ENCODE data around the gene PRRC2A. TPM values are rescaled to one million over a fixed set of nuclear protein-coding genes. Genes with fewer than 3 reads are reported as not detected.

Gene PRRC2A
- polyA plus RNA-seq, 1 donor (not counting 4 experiments of a cell fraction or from before 2014, with no cell fraction given): 20.5 TPM

GRCh38 chr6:31687321-31687720 is 66.8 kb downstream of the PRRC2A start:
- Histone ChIP-seq H2AFZ (ENCODE audit: control insufficient read depth, low read length) (no peak overlapping the region), H3K36me3 (ENCODE audit: control insufficient read depth in 2 of 2, extremely low read depth in 1 of 2, insufficient read depth in 2 of 2, low read length in 2 of 2) (peaks cover 7 to 41% of the 10 kb centered on the region in 2 experiments), H3K9ac (ENCODE audit: control insufficient read depth, extremely low read depth, insufficient read depth, low read length) (no peak overlapping the region), H3K4me1 (ENCODE audit: control insufficient read depth, extremely low read depth, insufficient read depth, low read length) (no peaks in the 10 kb centered on the region), H4K20me1 (ENCODE audit: control insufficient read depth, extremely low read depth, insufficient read depth, low read length) (no peaks in the 10 kb centered on the region), H3K27me3 (ENCODE audit: control insufficient read depth, extremely low read depth, insufficient read depth, low read length) (no peaks in the 10 kb centered on the region), H3K79me2 (ENCODE audit: control insufficient read depth, insufficient read depth, low read length) (no peaks in the 10 kb centered on the region), H3K4me2 (ENCODE audit: control insufficient read depth, extremely low read depth, insufficient read depth, low read depth, low read length) (no peak overlapping the region), H3K4me3 (ENCODE audit: control insufficient read depth in 2 of 3, extremely low read depth in 1 of 3, insufficient read depth in 2 of 3, low read depth in 1 of 3, low read length in 3 of 3) (no peak overlapping the region), H3K9me1 (ENCODE audit: control insufficient read depth, extremely low read depth, insufficient read depth, low read length) (no peaks in the 10 kb centered on the region), H3K27ac (ENCODE audit: control insufficient read depth, insufficient read depth, low read length) (no peak overlapping the region), H3K9me3 (ENCODE audit: control insufficient read depth, low read depth, low read length) (no peaks in the 10 kb centered on the region)
- TF ChIP-seq EZH2 (IDR thresholded peaks at IDR 0.05; ENCODE audit: low read length) (no peak), CTCF (optimal IDR thresholded peaks at IDR 0.05 in 1 of 3, IDR thresholded peaks at IDR 0.05 in 1 of 3, conservative IDR thresholded peaks at IDR 0.05 in 1 of 3; ENCODE audit: extremely low read depth in 1 of 3, insufficient read depth in 2 of 3, low read length in 3 of 3) (no peak)
- no peak for DNase-seq (ENCODE audit: low read depth, low spot score)
- no peak for FAIRE-seq
- dilution Hi-C loops (cut with MboI; ENCODE audit: extremely low pct_ligation_motif_present, low sequenced_read_pairs): no loop called here

Small RNA genes lying within 50 kb of the gene (small RNA-seq; reads per million reads assigned to genes)
- gene MIR6832 (ENCODE audit: insufficient read length in 3 of 3, low read depth in 3 of 3, low replicate concordance in 1 of 3): 0 to 0.13 (median 0) reads per million in 3 experiments
- 0 reads per million in 3 experiments for gene RF00019 (ENCODE audit: insufficient read length in 3 of 3, low read depth in 3 of 3, low replicate concordance in 1 of 3)
- gene SNORA38 (ENCODE audit: insufficient read length in 3 of 3, low read depth in 3 of 3, low replicate concordance in 1 of 3): 1.3 to 14.6 (median 10.0) reads per million in 3 experiments
- gene UQCRHP1 (ENCODE audit: insufficient read length in 3 of 3, low read depth in 3 of 3, low replicate concordance in 1 of 3): 0 reads per million in 3 experiments

Other genes starting within 250 kb of the PRRC2A start
- 59.9 to 81.8 TPM (median 67.7 TPM) in 3 replicates for gene MICA, start 217.1 kb upstream of the PRRC2A start, polyA plus RNA-seq
- 6.0 to 18.1 TPM (median 8.6 TPM) in 3 replicates for gene MICB, start 122.6 kb upstream of the PRRC2A start, polyA plus RNA-seq
- not detected in 3 replicates for gene MCCD1, start 91.8 kb upstream of the PRRC2A start, polyA plus RNA-seq
- 270 to 540 TPM (median 314 TPM) in 3 replicates for gene DDX39B, start 78.7 kb upstream of the PRRC2A start, polyA plus RNA-seq
- gene ATP6V1G2, start 74.1 kb upstream of the PRRC2A start, polyA plus RNA-seq: 0.46 to 1.3 TPM (median 0.94 TPM) in 3 replicates
- gene NFKBIL1, start 73.1 kb upstream of the PRRC2A start, polyA plus RNA-seq: 4.8 to 8.9 TPM (median 7.2 TPM) in 3 replicates
- gene LTA, start 48.4 kb upstream of the PRRC2A start, polyA plus RNA-seq: 0.04 TPM in 1 of 3 replicates, not detected in the others
- gene TNF, start 45.1 kb upstream of the PRRC2A start, polyA plus RNA-seq: 0.54 to 2.3 TPM (median 0.88 TPM) in 3 replicates
- gene LTB, start 38.3 kb upstream of the PRRC2A start, polyA plus RNA-seq: 0.09 TPM in 1 of 3 replicates, not detected in the others
- 0.18 TPM in 1 of 3 replicates, not detected in the others for gene LST1, start 34.4 kb upstream of the PRRC2A start, polyA plus RNA-seq
- gene NCR3, start 27.7 kb upstream of the PRRC2A start, polyA plus RNA-seq: not detected in 3 replicates
- not detected in 3 replicates for gene AIF1, start 5.5 kb upstream of the PRRC2A start, polyA plus RNA-seq
- 49.9 to 120 TPM (median 60.6 TPM) in 3 replicates for gene BAG6, start 31.9 kb downstream of the PRRC2A start, polyA plus RNA-seq
- gene APOM, start 35.2 kb downstream of the PRRC2A start, polyA plus RNA-seq: 1.4 to 2.6 TPM (median 2.3 TPM) in 3 replicates
- gene C6orf47, start 40.1 kb downstream of the PRRC2A start, polyA plus RNA-seq: 7.9 to 10.0 TPM (median 8.3 TPM) in 3 replicates
- 7.9 to 11.4 TPM (median 10.0 TPM) in 3 replicates for gene GPANK1, start 44.3 kb downstream of the PRRC2A start, polyA plus RNA-seq
- gene CSNK2B, start 45.4 kb downstream of the PRRC2A start, polyA plus RNA-seq: 41.9 to 108 TPM (median 43.7 TPM) in 3 replicates
- gene LY6G5B, start 49.3 kb downstream of the PRRC2A start, polyA plus RNA-seq: 3.6 to 5.2 TPM (median 4.1 TPM) in 3 replicates
- 0.58 to 0.95 TPM (median 0.61 TPM) in 3 replicates for gene LY6G5C, start 60.4 kb downstream of the PRRC2A start, polyA plus RNA-seq
- 20.9 to 28.2 TPM (median 21.8 TPM) in 3 replicates for gene ABHD16A, start 82.6 kb downstream of the PRRC2A start, polyA plus RNA-seq
- gene LY6G6F, start 86.2 kb downstream of the PRRC2A start, polyA plus RNA-seq: not detected in 3 replicates
- 0.22 to 0.33 TPM in 2 of 3 replicates, not detected in the other for gene LY6G6D, start 94.6 kb downstream of the PRRC2A start, polyA plus RNA-seq
- gene LY6G6C, start 101.0 kb downstream of the PRRC2A start, polyA plus RNA-seq: 2.3 to 3.1 TPM (median 2.4 TPM) in 3 replicates
- gene MPIG6B, start 102.7 kb downstream of the PRRC2A start, polyA plus RNA-seq: 0.06 to 0.21 TPM (median 0.10 TPM) in 3 replicates
- 3.0 to 6.7 TPM (median 3.1 TPM) in 3 replicates for gene DDAH2, start 108.6 kb downstream of the PRRC2A start, polyA plus RNA-seq
- gene CLIC1, start 115.8 kb downstream of the PRRC2A start, polyA plus RNA-seq: 759 to 873 TPM (median 832 TPM) in 3 replicates
- 9.4 to 14.8 TPM (median 11.4 TPM) in 3 replicates for gene MSH5, start 119.3 kb downstream of the PRRC2A start, polyA plus RNA-seq
- 1.1 to 2.1 TPM (median 1.7 TPM) in 3 replicates for gene SAPCD1, start 141.9 kb downstream of the PRRC2A start, polyA plus RNA-seq
- gene VWA7, start 156.6 kb downstream of the PRRC2A start, polyA plus RNA-seq: 0.32 to 0.47 TPM (median 0.33 TPM) in 3 replicates
- gene VARS1, start 175.0 kb downstream of the PRRC2A start, polyA plus RNA-seq: 17.2 to 57.2 TPM (median 26.3 TPM) in 3 replicates
- gene LSM2, start 186.3 kb downstream of the PRRC2A start, polyA plus RNA-seq: 34.4 to 84.1 TPM (median 46.5 TPM) in 3 replicates
- 0.31 to 0.60 TPM (median 0.54 TPM) in 3 replicates for gene HSPA1L, start 194.6 kb downstream of the PRRC2A start, polyA plus RNA-seq
- 95.5 to 142 TPM (median 110 TPM) in 3 replicates for gene HSPA1A, start 194.8 kb downstream of the PRRC2A start, polyA plus RNA-seq
- gene HSPA1B, start 207.0 kb downstream of the PRRC2A start, polyA plus RNA-seq: 33.5 to 65.8 TPM (median 48.1 TPM) in 3 replicates
- 27.9 to 44.4 TPM (median 38.6 TPM) in 3 replicates for gene NEU1, start 242.1 kb downstream of the PRRC2A start, polyA plus RNA-seq